ENCODE data around the gene INTS15. TPM values are rescaled to one million over a fixed set of nuclear protein-coding genes. Genes with fewer than 3 reads are reported as not detected.

The INTS15 gene
- polyA plus RNA-seq, 1 of the 3 experiments (the other 2 are of a cell fraction), result 39.1 TPM

DNA sequence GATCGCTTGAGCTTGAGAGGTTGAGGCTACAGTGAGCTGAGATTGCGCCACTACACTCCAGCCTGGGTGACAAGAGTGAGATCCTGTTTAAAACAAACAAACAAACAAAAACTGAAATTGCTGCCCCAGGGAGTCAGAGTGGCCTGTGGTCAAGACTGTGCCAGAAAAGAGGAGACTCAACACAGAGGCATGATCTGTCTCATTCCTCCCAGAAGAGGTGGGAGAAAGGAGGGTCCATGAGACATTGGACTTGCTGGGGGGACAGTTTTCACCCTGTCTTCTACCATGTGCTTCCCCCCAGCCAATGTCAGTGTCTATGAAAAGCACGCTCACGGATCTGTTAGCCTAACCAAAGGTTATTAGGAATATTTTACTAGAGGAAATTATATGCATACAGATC lies 28.8 kb downstream of the INTS15 start:
- Histone ChIP-seq H2AFZ (ENCODE audit: low read depth) (no peak overlapping the region), H4K20me1 (ENCODE audit: insufficient read depth) (no peaks in the 10 kb centered on the region), H3K4me3 (ENCODE audit: low read depth in 2 of 2, low read length in 1 of 2) (no peak overlapping the region), H3K9me3 (no peaks in the 10 kb centered on the region), H3K9me2 (no peaks in the 10 kb centered on the region), H3K79me2 (ENCODE audit: insufficient read depth) (no peaks in the 10 kb centered on the region), H3K27ac (ENCODE audit: low read depth in 2 of 2, low read length in 1 of 2) (no peak overlapping the region), H3K27me3 (ENCODE audit: insufficient read depth) (no peaks in the 10 kb centered on the region), H3F3A (replicated peaks; ENCODE audit: insufficient read depth) (no peaks in the 10 kb centered on the region), H3K4me1 (ENCODE audit: control insufficient read depth in 1 of 2, insufficient read depth in 2 of 2, low read depth in 1 of 2, low read length in 1 of 2) (peaks cover 0 to 13% of the 10 kb centered on the region in 2 experiments; a peak in 2 of 4 replicates), H3K4me2 (no peak overlapping the region), H3K36me3 (replicated peaks in 1 of 2; ENCODE audit: control insufficient read depth in 1 of 2, insufficient read depth in 2 of 2, low read length in 1 of 2) (peaks cover 0 to 19% of the 10 kb centered on the region in 2 experiments), H3K9ac (no peak overlapping the region)
- DNase-seq, result no peak
- ChIA-PET CTCF (no interaction called here), POLR2A (interaction anchor here (0.6 to 0.9 kb wide), 2 partner anchors 18 to 164 kb away, joined by 3 read pairs; partner anchors contain the start of gene ZNF316)
- WGBS (ENCODE audit: low lambda C conversion rate), result 96% methylated on average over 4 of the region's 4 CpGs
- no peak for TF ChIP-seq JUND (IDR thresholded peaks at IDR 0.05)
- TF ChIP-seq MEF2A (IDR thresholded peaks at IDR 0.05; ENCODE audit: borderline replicate concordance, low read depth), result no peak
- TF ChIP-seq, protein P1, sequence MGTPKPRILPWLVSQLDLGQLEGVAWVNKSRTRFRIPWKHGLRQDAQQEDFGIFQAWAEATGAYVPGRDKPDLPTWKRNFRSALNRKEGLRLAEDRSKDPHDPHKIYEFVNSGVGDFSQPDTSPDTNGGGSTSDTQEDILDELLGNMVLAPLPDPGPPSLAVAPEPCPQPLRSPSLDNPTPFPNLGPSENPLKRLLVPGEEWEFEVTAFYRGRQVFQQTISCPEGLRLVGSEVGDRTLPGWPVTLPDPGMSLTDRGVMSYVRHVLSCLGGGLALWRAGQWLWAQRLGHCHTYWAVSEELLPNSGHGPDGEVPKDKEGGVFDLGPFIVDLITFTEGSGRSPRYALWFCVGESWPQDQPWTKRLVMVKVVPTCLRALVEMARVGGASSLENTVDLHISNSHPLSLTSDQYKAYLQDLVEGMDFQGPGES (IDR thresholded peaks at IDR 0.05; ENCODE audit: low read depth, low read length), result no peak
- no peak for TF ChIP-seq TCF12 (IDR thresholded peaks at IDR 0.05)
- TF ChIP-seq GABPA (IDR thresholded peaks at IDR 0.05; ENCODE audit: low read depth), result no peak
- TF ChIP-seq, protein P2, sequence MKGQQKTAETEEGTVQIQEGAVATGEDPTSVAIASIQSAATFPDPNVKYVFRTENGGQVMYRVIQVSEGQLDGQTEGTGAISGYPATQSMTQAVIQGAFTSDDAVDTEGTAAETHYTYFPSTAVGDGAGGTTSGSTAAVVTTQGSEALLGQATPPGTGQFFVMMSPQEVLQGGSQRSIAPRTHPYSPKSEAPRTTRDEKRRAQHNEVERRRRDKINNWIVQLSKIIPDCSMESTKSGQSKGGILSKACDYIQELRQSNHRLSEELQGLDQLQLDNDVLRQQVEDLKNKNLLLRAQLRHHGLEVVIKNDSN (IDR thresholded peaks at IDR 0.05; ENCODE audit: borderline replicate concordance, low read depth), result no peak
- no peak for TF ChIP-seq FOSL2 (IDR thresholded peaks at IDR 0.05; ENCODE audit: borderline replicate concordance, low read depth)
- no peak for TF ChIP-seq NFIC (IDR thresholded peaks at IDR 0.05; ENCODE audit: borderline replicate concordance)
- no peak for TF ChIP-seq SIN3A (IDR thresholded peaks at IDR 0.05; ENCODE audit: borderline replicate concordance, low read depth, low read length)
- no peak for TF ChIP-seq MXI1 (IDR thresholded peaks at IDR 0.05; ENCODE audit: low read depth, low read length)
- no peak for TF ChIP-seq TEAD4 (IDR thresholded peaks at IDR 0.05; ENCODE audit: borderline replicate concordance, insufficient read depth)
- no peak for TF ChIP-seq EP300 (IDR thresholded peaks at IDR 0.05; ENCODE audit: borderline replicate concordance in 1 of 2, low read depth in 1 of 2, low read length in 1 of 2)
- TF ChIP-seq, protein P3, sequence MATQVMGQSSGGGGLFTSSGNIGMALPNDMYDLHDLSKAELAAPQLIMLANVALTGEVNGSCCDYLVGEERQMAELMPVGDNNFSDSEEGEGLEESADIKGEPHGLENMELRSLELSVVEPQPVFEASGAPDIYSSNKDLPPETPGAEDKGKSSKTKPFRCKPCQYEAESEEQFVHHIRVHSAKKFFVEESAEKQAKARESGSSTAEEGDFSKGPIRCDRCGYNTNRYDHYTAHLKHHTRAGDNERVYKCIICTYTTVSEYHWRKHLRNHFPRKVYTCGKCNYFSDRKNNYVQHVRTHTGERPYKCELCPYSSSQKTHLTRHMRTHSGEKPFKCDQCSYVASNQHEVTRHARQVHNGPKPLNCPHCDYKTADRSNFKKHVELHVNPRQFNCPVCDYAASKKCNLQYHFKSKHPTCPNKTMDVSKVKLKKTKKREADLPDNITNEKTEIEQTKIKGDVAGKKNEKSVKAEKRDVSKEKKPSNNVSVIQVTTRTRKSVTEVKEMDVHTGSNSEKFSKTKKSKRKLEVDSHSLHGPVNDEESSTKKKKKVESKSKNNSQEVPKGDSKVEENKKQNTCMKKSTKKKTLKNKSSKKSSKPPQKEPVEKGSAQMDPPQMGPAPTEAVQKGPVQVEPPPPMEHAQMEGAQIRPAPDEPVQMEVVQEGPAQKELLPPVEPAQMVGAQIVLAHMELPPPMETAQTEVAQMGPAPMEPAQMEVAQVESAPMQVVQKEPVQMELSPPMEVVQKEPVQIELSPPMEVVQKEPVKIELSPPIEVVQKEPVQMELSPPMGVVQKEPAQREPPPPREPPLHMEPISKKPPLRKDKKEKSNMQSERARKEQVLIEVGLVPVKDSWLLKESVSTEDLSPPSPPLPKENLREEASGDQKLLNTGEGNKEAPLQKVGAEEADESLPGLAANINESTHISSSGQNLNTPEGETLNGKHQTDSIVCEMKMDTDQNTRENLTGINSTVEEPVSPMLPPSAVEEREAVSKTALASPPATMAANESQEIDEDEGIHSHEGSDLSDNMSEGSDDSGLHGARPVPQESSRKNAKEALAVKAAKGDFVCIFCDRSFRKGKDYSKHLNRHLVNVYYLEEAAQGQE (IDR thresholded peaks at IDR 0.05; ENCODE audit: low read depth, low read length), result no peak
